GM23338 (cell line): ENCODE data around the gene UST. TPM values are rescaled to one million over a fixed set of nuclear protein-coding genes. Genes with fewer than 3 reads are reported as not detected.

Experiments used
- ATAC-seq: fragments of 200-7000 bp; cut with Tn5 transposase; 3 replicates; pipeline ENCODE4 v1.9.1; 2020
- DNase-seq: peaks from one replicate; pipeline ENCODE4 v3.0.0-alpha.2; 2015; ENCODE audit warnings: low spot score
- H2AFZ ChIP-seq: fragments of 200-600 bp; sonication (generic); 2 replicates; pipeline ENCODE4 v1.8.0; 2016; ENCODE audit warnings: antibody characterized with exemption, mild to moderate bottlenecking, moderate library complexity
- H3F3A ChIP-seq: fragments of 200-600 bp; sonication (generic); replicated peaks from 2 replicates; pipeline ENCODE4 v1.8.0; 2017; ENCODE audit warnings: antibody characterized with exemption, mixed run types, low read depth
- H3K27ac ChIP-seq: fragments of 200-600 bp; sonication (generic); 2 replicates; pipeline ENCODE4 v1.6.1; 2016; ENCODE audit warnings: low read depth
- H3K27me3 ChIP-seq: fragments of 200-600 bp; sonication (generic); 2 replicates; pipeline ENCODE4 v1.8.0; 2016; ENCODE audit warnings: mild to moderate bottlenecking, mixed run types, moderate library complexity; ENCODE audit not compliant: insufficient read depth
- H3K36me3 ChIP-seq: fragments of 200-600 bp; sonication (generic); 2 replicates; pipeline ENCODE4 v1.8.0; 2016; ENCODE audit warnings: mild to moderate bottlenecking; ENCODE audit not compliant: insufficient read depth
- H3K4me1 ChIP-seq: fragments of 200-600 bp; sonication (generic); 2 replicates; pipeline ENCODE4 v1.8.0; 2016; ENCODE audit warnings: mild to moderate bottlenecking, moderate library complexity; ENCODE audit not compliant: insufficient read depth
- H3K4me2 ChIP-seq: fragments of 200-600 bp; sonication (generic); 2 replicates; pipeline ENCODE4 v1.7.1; 2017; ENCODE audit warnings: mixed run types
- H3K4me3 ChIP-seq: fragments of 200-600 bp; sonication (generic); 2 replicates; pipeline ENCODE4 v1.6.1; 2016; ENCODE audit warnings: mixed run types
- H3K79me2 ChIP-seq: fragments of 200-600 bp; sonication (generic); replicated peaks from 2 replicates; pipeline ENCODE4 v1.8.0; 2017; ENCODE audit warnings: mild to moderate bottlenecking; ENCODE audit not compliant: insufficient read depth
- H3K9me2 ChIP-seq: fragments of 200-600 bp; sonication (generic); 2 replicates; pipeline ENCODE4 v1.8.0; 2017; ENCODE audit not compliant: insufficient read depth
- H4K20me1 ChIP-seq: fragments of 200-600 bp; sonication (generic); replicated peaks from 2 replicates; pipeline ENCODE4 v1.8.0; 2017; ENCODE audit warnings: mild to moderate bottlenecking; ENCODE audit not compliant: insufficient read depth
- H3K27ac Mint-ChIP-seq: 2 replicates; pipeline ENCODE4 v1.8.0; 2020; ENCODE audit warnings: inconsistent platforms, mild to moderate bottlenecking, moderate library complexity, mixed read lengths
- H3K27me3 Mint-ChIP-seq: 3 replicates; pipeline ENCODE4 v1.8.0; 2022; ENCODE audit warnings: low read depth, mild to moderate bottlenecking, moderate library complexity, mixed read lengths, inconsistent platforms; ENCODE audit not compliant: insufficient read depth, poor library complexity
- H3K36me3 Mint-ChIP-seq: 3 replicates; pipeline ENCODE4 v1.8.0; 2021; ENCODE audit warnings: low read depth, mild to moderate bottlenecking, inconsistent platforms, moderate library complexity, mixed read lengths
- H3K4me1 Mint-ChIP-seq: 3 replicates; pipeline ENCODE4 v1.8.0; 2020; ENCODE audit warnings: mild to moderate bottlenecking, inconsistent platforms, mixed read lengths
- H3K4me3 Mint-ChIP-seq: 3 replicates; pipeline ENCODE4 v1.8.0; 2021; ENCODE audit warnings: moderate library complexity, mild to moderate bottlenecking, inconsistent platforms, mixed read lengths
- H3K9me3 Mint-ChIP-seq: 3 replicates; pipeline ENCODE4 v1.8.0; 2020; ENCODE audit warnings: moderate library complexity, mild to moderate bottlenecking, inconsistent platforms, mixed read lengths
- EZH2 ChIP-seq: fragments of 200-600 bp; sonication (generic); IDR thresholded peaks from one replicate; pipeline ENCODE4 v1.8.0; 2017; ENCODE audit warnings: antibody characterized with exemption, mild to moderate bottlenecking, low read depth; ENCODE audit not compliant: unreplicated experiment
- EZH2phosphoT487 ChIP-seq: fragments of 200-600 bp; sonication (generic); IDR thresholded peaks from one replicate; pipeline ENCODE4 v1.8.1; 2018; ENCODE audit warnings: antibody characterized with exemption; ENCODE audit not compliant: unreplicated experiment
- JUNB ChIP-seq: IDR thresholded peaks from one replicate; pipeline ENCODE4 v1.6.1; 2016; ENCODE audit warnings: antibody characterized with exemption; ENCODE audit not compliant: unreplicated experiment
- NANOG ChIP-seq: IDR thresholded peaks from 2 replicates; pipeline ENCODE4 v1.6.1; 2016; ENCODE audit warnings: antibody characterized with exemption, borderline replicate concordance
- ZNF331 ChIP-seq: fragments of 250-450 bp; sonication (Bioruptor Pico); IDR thresholded peaks from 2 replicates; pipeline ENCODE4 v1.5.0; 2020; ENCODE audit warnings: low read depth, mild to moderate bottlenecking, moderate library complexity
- polyA plus RNA-seq: library from polyadenylated mRNA; unstranded; fragments of >200 nt; fragmentation: Nextera tagmentation; extraction: Ambion mirVana; gene quantifications from 2 replicates; pipeline ENCODE4 v1.2.1, GENCODE V29; 2016
- total RNA-seq: library from RNA; depleted of rRNA; stranded (reverse); fragments of >200 nt; shearing (Covaris generic); gene quantifications from 2 replicates; pipeline ENCODE4 v1.2.3, GENCODE V29; 2014
- TF ChIP-seq, protein P1 (sequence below): fragments of 250-450 bp; sonication (Bioruptor Pico); IDR thresholded peaks from 2 replicates; pipeline ENCODE4 v1.5.0; 2020; ENCODE audit warnings: mild to moderate bottlenecking, moderate library complexity
- TF ChIP-seq, protein P2 (sequence below), 2 experiments: fragments of 200-600 bp in 1 of 2; sonication (generic) in 1 of 2; conservative IDR thresholded peaks; 2 replicates each; pipeline versions ENCODE4 v1.5.1 to v1.6.1; 2016 to 2017; ENCODE audit warnings: antibody characterized with exemption in 2 of 2, low read depth in 2 of 2, mild to moderate bottlenecking in 2 of 2, moderate library complexity in 1 of 2

Gene UST
- total and polyA plus RNA-seq, 2 experiments from 2014 or later, result 12.6 to 33.0 TPM

DNA sequence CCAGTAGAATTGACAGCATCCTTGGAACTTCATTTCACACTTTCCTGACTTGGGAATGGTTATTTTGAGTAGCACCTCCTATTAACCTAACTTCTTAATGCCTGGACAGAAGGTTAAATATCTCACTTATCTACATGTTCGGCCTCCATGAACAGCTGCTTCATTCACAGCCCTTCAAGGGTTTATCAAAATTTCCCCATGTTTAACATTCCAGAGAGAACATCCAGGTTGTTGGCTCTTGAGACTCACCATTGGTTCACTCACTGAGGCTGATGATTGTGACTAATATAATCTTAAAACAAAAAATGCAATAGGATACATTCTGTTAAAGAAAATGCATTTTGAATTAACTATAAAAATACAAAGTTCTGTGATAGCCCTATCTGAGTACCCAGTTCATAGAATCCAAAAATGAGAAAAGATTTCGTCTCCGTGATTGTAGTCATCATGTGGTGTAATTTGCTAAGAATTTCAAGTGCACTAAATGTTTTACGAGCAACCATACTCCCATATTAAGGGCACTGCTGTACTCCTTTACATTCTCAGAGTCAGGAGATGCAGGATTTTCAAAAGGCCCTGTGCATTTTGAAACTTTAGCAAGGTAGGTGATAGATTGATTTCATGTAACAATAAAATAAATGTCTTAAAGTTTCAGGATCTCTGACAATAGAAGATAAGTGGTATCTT, 310.1 kb downstream of the UST start (continued):
- TF ChIP-seq EZH2 (no peak), JUNB (no peak), EZH2phosphoT487 (no peak)
- TF ChIP-seq, protein P1, sequence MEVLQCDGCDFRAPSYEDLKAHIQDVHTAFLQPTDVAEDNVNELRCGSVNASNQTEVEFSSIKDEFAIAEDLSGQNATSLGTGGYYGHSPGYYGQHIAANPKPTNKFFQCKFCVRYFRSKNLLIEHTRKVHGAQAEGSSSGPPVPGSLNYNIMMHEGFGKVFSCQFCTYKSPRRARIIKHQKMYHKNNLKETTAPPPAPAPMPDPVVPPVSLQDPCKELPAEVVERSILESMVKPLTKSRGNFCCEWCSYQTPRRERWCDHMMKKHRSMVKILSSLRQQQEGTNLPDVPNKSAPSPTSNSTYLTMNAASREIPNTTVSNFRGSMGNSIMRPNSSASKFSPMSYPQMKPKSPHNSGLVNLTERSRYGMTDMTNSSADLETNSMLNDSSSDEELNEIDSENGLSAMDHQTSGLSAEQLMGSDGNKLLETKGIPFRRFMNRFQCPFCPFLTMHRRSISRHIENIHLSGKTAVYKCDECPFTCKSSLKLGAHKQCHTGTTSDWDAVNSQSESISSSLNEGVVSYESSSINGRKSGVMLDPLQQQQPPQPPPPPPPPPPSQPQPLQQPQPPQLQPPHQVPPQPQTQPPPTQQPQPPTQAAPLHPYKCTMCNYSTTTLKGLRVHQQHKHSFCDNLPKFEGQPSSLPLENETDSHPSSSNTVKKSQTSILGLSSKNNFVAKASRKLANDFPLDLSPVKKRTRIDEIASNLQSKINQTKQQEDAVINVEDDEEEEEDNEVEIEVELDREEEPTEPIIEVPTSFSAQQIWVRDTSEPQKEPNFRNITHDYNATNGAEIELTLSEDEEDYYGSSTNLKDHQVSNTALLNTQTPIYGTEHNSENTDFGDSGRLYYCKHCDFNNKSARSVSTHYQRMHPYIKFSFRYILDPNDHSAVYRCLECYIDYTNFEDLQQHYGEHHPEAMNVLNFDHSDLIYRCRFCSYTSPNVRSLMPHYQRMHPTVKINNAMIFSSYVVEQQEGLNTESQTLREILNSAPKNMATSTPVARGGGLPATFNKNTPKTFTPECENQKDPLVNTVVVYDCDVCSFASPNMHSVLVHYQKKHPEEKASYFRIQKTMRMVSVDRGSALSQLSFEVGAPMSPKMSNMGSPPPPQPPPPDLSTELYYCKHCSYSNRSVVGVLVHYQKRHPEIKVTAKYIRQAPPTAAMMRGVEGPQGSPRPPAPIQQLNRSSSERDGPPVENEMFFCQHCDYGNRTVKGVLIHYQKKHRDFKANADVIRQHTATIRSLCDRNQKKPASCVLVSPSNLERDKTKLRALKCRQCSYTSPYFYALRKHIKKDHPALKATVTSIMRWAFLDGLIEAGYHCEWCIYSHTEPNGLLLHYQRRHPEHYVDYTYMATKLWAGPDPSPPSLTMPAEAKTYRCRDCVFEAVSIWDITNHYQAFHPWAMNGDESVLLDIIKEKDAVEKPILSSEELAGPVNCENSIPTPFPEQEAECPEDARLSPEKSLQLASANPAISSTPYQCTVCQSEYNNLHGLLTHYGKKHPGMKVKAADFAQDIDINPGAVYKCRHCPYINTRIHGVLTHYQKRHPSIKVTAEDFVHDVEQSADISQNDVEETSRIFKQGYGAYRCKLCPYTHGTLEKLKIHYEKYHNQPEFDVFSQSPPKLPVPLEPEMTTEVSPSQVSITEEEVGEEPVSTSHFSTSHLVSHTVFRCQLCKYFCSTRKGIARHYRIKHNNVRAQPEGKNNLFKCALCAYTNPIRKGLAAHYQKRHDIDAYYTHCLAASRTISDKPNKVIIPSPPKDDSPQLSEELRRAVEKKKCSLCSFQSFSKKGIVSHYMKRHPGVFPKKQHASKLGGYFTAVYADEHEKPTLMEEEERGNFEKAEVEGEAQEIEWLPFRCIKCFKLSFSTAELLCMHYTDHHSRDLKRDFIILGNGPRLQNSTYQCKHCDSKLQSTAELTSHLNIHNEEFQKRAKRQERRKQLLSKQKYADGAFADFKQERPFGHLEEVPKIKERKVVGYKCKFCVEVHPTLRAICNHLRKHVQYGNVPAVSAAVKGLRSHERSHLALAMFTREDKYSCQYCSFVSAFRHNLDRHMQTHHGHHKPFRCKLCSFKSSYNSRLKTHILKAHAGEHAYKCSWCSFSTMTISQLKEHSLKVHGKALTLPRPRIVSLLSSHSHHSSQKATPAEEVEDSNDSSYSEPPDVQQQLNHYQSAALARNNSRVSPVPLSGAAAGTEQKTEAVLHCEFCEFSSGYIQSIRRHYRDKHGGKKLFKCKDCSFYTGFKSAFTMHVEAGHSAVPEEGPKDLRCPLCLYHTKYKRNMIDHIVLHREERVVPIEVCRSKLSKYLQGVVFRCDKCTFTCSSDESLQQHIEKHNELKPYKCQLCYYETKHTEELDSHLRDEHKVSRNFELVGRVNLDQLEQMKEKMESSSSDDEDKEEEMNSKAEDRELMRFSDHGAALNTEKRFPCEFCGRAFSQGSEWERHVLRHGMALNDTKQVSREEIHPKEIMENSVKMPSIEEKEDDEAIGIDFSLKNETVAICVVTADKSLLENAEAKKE, result no peak

GRCh38 chr6:149057464-149057840, 310.6 kb downstream of the UST start:
- Mint-ChIP-seq H3K9me3 (no peaks in the 10 kb centered on the region), H3K27me3 (peaks cover 4% of the 10 kb centered on the region), H3K27ac (no peak overlapping the region), H3K4me1 (peaks cover 42% of the 10 kb centered on the region), H3K36me3 (no peaks in the 10 kb centered on the region), H3K4me3 (no peak overlapping the region)
- peaks cover 14% of the 10 kb centered on the region for H3K4me1 ChIP-seq
- ATAC-seq (no peak), DNase-seq (no peak)
- no peaks in the 10 kb centered on the region for H3F3A ChIP-seq
- H2AFZ ChIP-seq, result no peak overlapping the region
- no peaks in the 10 kb centered on the region for H3K9me2 ChIP-seq
- no peaks in the 10 kb centered on the region for H3K36me3 ChIP-seq
- H3K27me3 ChIP-seq, result no peaks in the 10 kb centered on the region
- no peak overlapping the region for H3K4me2 ChIP-seq
- H3K4me3 ChIP-seq, result no peak overlapping the region
- no peak overlapping the region for H3K27ac ChIP-seq
- H3K79me2 ChIP-seq, result no peaks in the 10 kb centered on the region
- no peaks in the 10 kb centered on the region for H4K20me1 ChIP-seq
- no peak for TF ChIP-seq ZNF331 (CRISPR knock-in tag)
- no peak for TF ChIP-seq EZH2phosphoT487
- TF ChIP-seq NANOG, result no peak
- TF ChIP-seq, protein P2, sequence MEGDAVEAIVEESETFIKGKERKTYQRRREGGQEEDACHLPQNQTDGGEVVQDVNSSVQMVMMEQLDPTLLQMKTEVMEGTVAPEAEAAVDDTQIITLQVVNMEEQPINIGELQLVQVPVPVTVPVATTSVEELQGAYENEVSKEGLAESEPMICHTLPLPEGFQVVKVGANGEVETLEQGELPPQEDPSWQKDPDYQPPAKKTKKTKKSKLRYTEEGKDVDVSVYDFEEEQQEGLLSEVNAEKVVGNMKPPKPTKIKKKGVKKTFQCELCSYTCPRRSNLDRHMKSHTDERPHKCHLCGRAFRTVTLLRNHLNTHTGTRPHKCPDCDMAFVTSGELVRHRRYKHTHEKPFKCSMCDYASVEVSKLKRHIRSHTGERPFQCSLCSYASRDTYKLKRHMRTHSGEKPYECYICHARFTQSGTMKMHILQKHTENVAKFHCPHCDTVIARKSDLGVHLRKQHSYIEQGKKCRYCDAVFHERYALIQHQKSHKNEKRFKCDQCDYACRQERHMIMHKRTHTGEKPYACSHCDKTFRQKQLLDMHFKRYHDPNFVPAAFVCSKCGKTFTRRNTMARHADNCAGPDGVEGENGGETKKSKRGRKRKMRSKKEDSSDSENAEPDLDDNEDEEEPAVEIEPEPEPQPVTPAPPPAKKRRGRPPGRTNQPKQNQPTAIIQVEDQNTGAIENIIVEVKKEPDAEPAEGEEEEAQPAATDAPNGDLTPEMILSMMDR (conservative IDR thresholded peaks at IDR 0.05; ENCODE audit: low read depth in 2 of 2), result no peak
- no peak for TF ChIP-seq JUNB
- TF ChIP-seq, protein P1, result no peak
